NCI-H748 treated with DMSO at 0.1 percent for 48 hours (cell line): Measurements from ENCODE around the gene SFTA2.
A peak's percentile ranks its signal among the peaks of the same experiment; 100 is the strongest.
"Not testable (repeated sequence)": the region's sequence is repeated elsewhere in the genome, so short reads cannot be mapped to it uniquely, and the experiment has no call there.

Source experiments
- DNase-seq: peaks from one replicate; lab custom pipeline; 2025; lab: John Stamatoyannopoulos, UW

SFTA2 gene

GRCh38 chr6:30931969-30932645 is at the start of gene SFTA2:
Gene SFTA2 (minus strand): TSS chr6:30932170. CDS start chr6:30932096, 74 bp downstream.
- no peak for DNase-seq

- no peak for DNase-seq
Observed at GRCh38 chr6:30979690-30980089, 47.7 kb upstream of the SFTA2 start.

DNA sequence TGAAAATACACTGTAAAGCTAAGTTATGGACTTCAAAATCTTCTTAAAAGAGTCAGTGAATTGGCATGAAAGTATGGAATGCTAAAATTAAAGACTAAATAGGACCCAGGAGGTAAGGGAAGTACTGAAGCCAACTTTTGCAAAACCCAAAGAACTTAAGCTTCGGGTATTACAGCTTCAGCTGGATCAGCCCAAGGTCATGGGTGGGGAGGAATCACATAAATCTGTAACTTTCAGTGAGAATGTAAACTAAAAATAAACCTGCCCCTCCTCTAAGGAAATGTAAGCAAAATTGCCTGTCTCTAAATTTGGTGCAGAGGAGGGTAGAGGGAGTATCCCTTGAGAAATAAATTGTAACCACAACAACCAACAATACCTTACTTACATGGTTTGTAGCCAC is 47.2 kb upstream of the SFTA2 start:
- no peak for DNase-seq

- no peak for DNase-seq
Observed at GRCh38 chr6:30974490-30975252, 42.7 kb upstream of the SFTA2 start.

GRCh38 chr6:30972816-30973215 is 40.8 kb upstream of the SFTA2 start:
- no peak for DNase-seq

DNA sequence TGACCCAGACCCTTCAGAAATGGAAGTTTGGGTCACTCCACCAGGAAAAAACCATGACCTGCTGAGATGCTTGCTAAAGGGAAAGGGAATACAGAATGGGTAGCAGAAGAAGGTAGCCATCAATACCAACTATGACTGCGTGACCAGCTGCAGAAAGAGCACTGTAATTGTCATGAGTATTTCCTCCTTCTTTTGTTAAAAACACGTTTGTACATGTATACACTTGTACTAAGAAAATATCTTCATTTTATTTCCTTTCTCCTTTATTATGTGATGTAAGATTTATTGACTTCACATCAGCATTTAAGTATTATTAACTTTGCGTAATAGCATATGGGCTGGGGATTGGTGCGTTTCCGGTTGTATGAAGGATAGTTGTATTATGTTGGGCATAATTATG is 39.0 kb upstream of the SFTA2 start:
- DNase-seq, result peak; percentile 21

- not testable (repeated sequence) for DNase-seq
Observed at GRCh38 chr6:30969171-30969570, 37.2 kb upstream of the SFTA2 start.

- DNase-seq, result no peak
Observed at GRCh38 chr6:30966154-30966553, 34.2 kb upstream of the SFTA2 start.

DNA sequence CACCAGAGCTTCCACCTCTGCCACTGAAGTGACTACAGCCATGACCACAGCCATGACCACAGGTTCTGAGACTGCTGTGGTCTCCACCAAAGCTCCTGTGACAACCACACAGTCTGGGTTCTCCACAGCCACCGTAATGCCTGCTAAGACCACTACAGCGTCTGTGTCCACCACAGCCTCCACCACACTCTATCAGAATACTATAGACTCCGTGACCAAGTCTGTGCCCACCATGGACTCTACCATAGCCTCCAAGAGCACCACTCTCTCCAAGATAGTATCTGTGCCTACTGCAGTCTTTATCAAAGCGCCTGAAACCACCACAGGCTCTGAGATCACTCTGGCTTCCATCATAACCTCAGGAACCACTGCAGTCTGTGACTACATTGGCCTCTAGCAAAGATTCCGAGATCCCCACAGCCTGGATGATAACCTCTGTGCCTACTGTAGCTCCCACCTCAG is 33.2 kb upstream of the SFTA2 start:
- DNase-seq, result no peak

DNA sequence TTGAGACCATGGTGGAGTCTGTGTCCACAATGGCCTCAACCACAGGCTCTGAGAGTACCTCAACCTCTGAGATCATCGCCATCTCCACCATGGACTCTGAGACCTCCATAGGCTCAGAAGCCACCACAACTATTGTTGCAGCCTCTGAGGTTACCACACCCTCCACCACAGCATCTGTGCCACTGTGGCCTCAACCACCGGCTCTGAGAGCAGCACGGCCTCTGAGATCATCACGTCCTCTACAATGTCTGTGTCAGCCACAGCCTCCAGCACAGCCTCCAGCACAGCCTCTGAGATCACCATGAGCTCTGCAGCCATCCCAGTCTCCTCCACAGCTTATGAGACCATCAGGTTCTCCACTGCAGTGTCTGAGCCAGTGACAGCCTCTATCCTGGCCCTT is 32.1 kb upstream of the SFTA2 start:
- no peak for DNase-seq

- DNase-seq, result no peak
Observed at GRCh38 chr6:30963641-30964040, 31.7 kb upstream of the SFTA2 start.

DNA sequence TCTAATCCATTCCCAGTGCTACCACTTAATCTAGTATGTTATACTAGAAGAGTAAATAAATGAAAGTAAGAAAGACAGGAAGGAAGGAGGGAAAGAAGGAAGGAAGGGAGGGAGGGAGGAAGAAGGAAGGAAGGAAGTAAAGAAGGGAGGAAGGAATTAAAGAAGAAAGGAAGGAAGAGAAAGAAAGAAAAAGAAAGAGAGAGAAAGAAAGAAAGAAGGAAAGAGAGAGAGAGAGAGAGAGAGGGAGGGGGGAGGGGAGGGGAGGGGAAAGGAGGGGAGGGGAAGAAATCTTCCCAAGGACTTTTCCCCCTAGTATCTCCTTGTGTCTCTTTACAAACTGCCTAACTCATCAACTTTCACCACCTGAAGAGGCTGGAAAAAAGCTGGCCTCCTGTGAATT is 30.7 kb upstream of the SFTA2 start:
- no peak for DNase-seq

GRCh38 chr6:30960907-30961673 is 29.1 kb upstream of the SFTA2 start:
- DNase-seq, result no peak

GRCh38 chr6:30957716-30958115 is 25.7 kb upstream of the SFTA2 start:
- no peak for DNase-seq

GRCh38 chr6:30955367-30956042 is 23.5 kb upstream of the SFTA2 start:
- DNase-seq, result peak; percentile 39

DNA sequence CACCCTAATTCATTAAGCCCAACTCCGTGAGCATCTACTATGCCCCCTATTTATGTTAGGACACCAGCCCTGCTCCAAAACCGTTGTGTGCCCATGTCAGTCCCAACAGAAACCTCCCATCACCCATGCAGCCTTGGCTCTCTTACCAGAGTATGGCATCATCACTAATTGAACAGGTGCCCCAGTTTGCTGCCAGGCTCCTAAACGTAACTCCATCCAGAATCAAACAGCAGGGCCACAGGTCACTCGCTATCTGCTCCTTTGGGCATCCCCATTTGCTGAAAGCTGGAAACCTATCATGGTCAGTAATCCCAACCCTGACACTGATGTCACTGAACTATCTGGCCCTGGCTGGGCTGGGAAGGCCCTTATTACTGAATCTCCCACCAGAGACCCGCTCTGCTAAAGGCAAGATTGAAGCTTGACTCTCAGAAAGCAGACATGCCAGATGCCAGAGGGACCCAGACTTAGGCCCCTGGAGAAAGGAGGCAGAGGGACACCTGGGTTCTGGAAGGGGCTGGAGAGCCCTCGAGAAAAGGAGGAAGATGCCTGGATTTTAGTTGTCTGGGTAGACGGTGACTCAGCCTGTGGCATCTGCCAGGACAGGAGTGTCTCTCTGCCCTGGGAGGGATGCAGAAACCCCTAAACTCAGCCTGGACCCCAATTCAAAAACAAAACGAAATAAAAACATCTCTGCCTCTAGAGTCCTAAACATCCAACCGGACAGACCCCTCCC is 22.8 kb upstream of the SFTA2 start:
- DNase-seq, result no peak

GRCh38 chr6:30951907-30952469 is 20.0 kb upstream of the SFTA2 start:
- DNase-seq, result no peak

DNA sequence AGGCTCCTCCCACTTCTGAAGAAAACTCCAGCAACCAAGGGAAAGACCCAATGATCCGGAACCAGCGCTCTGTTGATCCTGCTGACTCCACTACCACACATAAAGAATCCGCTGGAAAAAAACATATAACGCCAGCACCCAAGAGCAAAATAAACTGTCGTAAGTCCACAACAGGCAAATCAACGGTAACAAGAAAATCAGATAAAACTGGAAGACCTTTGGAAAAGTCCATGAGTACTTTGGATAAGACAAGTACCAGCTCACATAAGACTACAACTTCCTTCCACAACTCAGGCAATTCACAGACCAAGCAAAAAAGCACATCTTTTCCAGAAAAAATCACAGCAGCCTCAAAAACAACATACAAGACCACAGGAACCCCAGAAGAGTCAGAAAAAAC is 16.8 kb upstream of the SFTA2 start:
- DNase-seq, result no peak

- DNase-seq, result no peak
Observed at GRCh38 chr6:30947231-30947630, 15.3 kb upstream of the SFTA2 start.

- DNase-seq, result no peak
Observed at GRCh38 chr6:30945281-30945680, 13.3 kb upstream of the SFTA2 start.

GRCh38 chr6:30944051-30944450 is 12.1 kb upstream of the SFTA2 start:
- no peak for DNase-seq
